Kidney epithelial cell (primary cell): ENCODE measurements around the gene LHX2. TPM values are rescaled to one million over a fixed set of nuclear protein-coding genes. Genes with fewer than 3 reads are reported as not detected.
"Not testable (repeated sequence)": the region's sequence is repeated elsewhere in the genome, so short reads cannot be mapped to it uniquely, and the experiment has no call there.

Experiments
- DNase-seq: peaks from one replicate; pipeline ENCODE4 v3.0.0-alpha.2; 2010; ENCODE audit warnings: low read depth
- H3K27me3 ChIP-seq: 2 replicates; pipeline ENCODE4 v1.6.0; 2011; ENCODE audit warnings: low read length; ENCODE audit not compliant: control insufficient read depth, insufficient read depth
- H3K36me3 ChIP-seq: 2 replicates; pipeline ENCODE4 v1.5.1; 2011; ENCODE audit warnings: low read length; ENCODE audit not compliant: control insufficient read depth, insufficient read depth
- H3K4me3 ChIP-seq: 2 replicates; pipeline ENCODE4 v1.5.1; 2011; ENCODE audit warnings: low read depth, mild to moderate bottlenecking, control low read depth, low read length
- CTCF ChIP-seq: IDR thresholded peaks from 2 replicates; pipeline ENCODE4 v1.5.1; 2011; ENCODE audit warnings: mild to moderate bottlenecking, moderate library complexity, low read length, control low read depth, inconsistent platforms; ENCODE audit not compliant: insufficient read depth, poor library complexity, severe bottlenecking
- total RNA-seq: library from RNA; depleted of rRNA; stranded (reverse); fragments of >200 nt; gene quantifications from 2 replicates; pipeline ENCODE4 v1.2.3, GENCODE V29; 2015

The LHX2 gene
- total RNA-seq, 1 donor from 2014 or later = not detected

DNA sequence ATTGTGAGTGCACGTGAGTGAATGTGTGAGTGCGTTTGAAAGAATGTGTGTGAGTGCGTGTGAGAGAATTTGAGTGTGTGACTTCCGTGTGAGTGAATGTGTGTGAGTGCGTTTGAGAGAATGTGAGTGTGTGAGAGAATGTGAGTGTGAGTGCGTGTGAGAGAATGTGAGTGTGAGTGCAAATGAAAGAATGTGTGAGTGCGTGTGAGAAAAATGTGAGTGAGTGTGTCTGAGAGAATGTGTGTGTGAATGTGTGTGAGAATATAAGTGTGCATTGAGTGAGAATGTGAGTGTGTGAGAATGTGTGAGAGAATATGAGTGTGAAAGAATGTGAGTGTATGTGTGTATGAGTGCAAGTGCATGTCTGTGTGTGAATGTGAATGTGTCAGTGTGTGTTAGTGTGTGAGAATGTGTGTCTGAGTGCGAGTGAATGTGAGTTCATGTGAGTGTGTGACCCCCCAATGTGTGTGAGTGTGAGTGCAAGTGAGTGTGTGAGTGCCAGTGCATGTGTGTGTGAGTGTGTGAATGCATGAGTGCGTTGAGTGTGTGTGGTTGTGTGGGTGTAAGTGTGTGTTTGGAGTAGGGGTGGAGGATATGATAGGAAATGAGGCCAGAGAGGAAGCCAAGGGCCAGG is 37.9 kb upstream of the LHX2 start:
- no peak for DNase-seq
- no peaks in the 10 kb centered on the region for H3K27me3 ChIP-seq
- TF ChIP-seq CTCF = no peak

GRCh38 chr9:123974471-123974870 is 37.1 kb upstream of the LHX2 start:
- DNase-seq = no peak
- Histone ChIP-seq H3K36me3 (no peaks in the 10 kb centered on the region), H3K4me3 (no peak overlapping the region), H3K27me3 (peaks cover 5% of the 10 kb centered on the region)
- no peak for TF ChIP-seq CTCF

More for the DNA sequence above, 37.9 kb upstream of the LHX2 start:
- no peak overlapping the region for H3K4me3 ChIP-seq
- H3K36me3 ChIP-seq = no peaks in the 10 kb centered on the region

GRCh38 chr9:123975871-123976270 is 35.7 kb upstream of the LHX2 start:
- no peak for DNase-seq
- no peak overlapping the region for H3K4me3 ChIP-seq
- no peak for TF ChIP-seq CTCF

DNA sequence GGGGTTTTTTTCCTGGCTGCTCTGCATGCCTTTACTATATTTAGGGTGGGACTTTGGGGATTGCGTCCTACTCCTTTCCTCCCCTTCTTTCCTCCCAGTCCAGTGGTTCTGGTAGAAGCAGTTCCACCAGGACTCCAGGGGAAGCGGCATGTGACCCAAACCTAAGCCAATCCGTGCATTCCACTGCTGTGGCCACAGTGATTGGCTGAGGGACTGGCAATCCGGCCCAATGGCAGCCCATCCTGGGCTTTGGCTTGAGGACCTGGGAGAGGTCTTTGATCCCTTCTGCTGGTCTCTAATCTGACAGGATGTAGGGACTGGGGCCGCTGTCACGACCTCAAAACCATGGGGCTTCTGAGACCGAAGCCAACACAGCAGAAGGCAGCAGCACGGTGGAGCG is 35.0 kb upstream of the LHX2 start:
- not testable (repeated sequence) for H3K36me3 ChIP-seq, H3K4me3 ChIP-seq, DNase-seq
- H3K27me3 ChIP-seq = peaks cover 12% of the 10 kb centered on the region

More at GRCh38 chr9:123975871-123976270, 35.7 kb upstream of the LHX2 start:
- Histone ChIP-seq H3K36me3 (no peaks in the 10 kb centered on the region), H3K27me3 (peaks cover 10% of the 10 kb centered on the region)

DNA sequence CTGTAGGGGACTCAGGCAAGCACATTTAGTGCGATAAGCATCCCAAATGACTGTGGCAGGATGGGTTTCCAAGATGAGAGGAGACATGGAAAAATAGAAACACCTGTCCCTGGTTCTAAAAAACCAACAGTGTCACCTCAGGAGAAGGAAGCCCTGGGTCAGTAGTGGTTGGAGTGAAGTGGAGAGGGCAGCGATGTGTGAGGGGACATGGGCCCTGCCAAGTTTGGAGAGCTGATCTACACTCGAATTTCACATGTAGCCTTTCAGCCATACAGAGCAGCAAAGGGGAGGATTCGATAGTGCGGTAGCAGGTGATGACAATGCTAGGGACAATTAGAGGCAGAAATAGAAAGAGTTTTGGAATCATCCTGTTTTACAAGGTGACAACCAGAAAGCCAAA is 32.6 kb upstream of the LHX2 start:
- Histone ChIP-seq H3K4me3 (no peak overlapping the region), H3K36me3 (no peaks in the 10 kb centered on the region), H3K27me3 (peaks cover 17% of the 10 kb centered on the region)
- TF ChIP-seq CTCF = no peak
- no peak for DNase-seq

DNA sequence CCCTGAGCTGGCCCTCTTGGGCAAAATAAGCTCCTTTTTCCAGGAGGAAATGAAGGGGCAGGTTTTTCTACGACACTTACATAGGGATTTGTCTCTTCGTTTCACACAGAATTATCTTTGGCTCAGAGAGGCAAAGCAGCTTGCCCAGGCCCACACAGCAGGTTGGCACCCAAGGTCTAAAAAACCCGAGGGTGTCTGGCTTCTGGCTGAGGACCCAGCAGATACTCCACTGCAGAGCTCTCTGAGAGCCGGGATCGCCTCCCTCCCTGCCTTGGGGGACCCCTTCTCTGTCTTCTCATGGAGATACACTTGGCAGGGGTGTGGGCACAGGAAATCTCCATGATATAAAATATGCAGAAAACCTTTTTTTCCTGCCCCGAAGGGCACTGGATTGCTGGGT is 29.0 kb upstream of the LHX2 start:
- no peak overlapping the region for H3K4me3 ChIP-seq
- TF ChIP-seq CTCF = no peak
- DNase-seq = no peak
- no peaks in the 10 kb centered on the region for H3K36me3 ChIP-seq
- H3K27me3 ChIP-seq = peaks cover 23% of the 10 kb centered on the region
